ENCODE data around the gene MAP3K14.
A peak's percentile ranks its signal among the peaks of the same experiment; 100 is the strongest.

Gene MAP3K14

GRCh38 chr17:45320931-45321461 is 4.2 kb upstream of the MAP3K14 start:
- no peaks in the 10 kb centered on the region for H3K27me3 ChIP-seq (ENCODE audit: insufficient read depth, low read length)
- peak overlapping the region; percentile 76 for H3K27ac ChIP-seq (ENCODE audit: low read depth, low read length)
- no peak overlapping the region for H2AK5ac ChIP-seq (ENCODE audit: low read length)
- H3K79me1 ChIP-seq (ENCODE audit: low read length), result peaks cover 10% of the 10 kb centered on the region
- no peak overlapping the region for H3K23ac ChIP-seq (ENCODE audit: low read length)
- H3K9me3 ChIP-seq (ENCODE audit: insufficient read depth, low read depth, low read length), result no peaks in the 10 kb centered on the region
- peaks cover 13 to 28% of the 10 kb centered on the region in 2 experiments for H3K4me1 ChIP-seq (ENCODE audit: control insufficient read depth in 1 of 2, insufficient read depth in 2 of 2, low read length in 2 of 2)
- peak; percentile 64 to 86 for DNase-seq
- H3K4me2 ChIP-seq (ENCODE audit: low read length), result peak overlapping the region; percentile 27
- H3K14ac ChIP-seq (ENCODE audit: low read length), result no peak overlapping the region
- no peak overlapping the region for H3K9ac ChIP-seq (ENCODE audit: low read length)
- no peak overlapping the region for H3K18ac ChIP-seq (ENCODE audit: low read length)
- H4K12ac ChIP-seq (ENCODE audit: low read depth, low read length), result no peak overlapping the region
- no peak overlapping the region for H2BK12ac ChIP-seq (ENCODE audit: low read length)
- WGBS (ENCODE audit: extremely low coverage, insufficient coverage, insufficient read length), result no CpG with 5 or more reads among the region's 1 CpG
- no peak overlapping the region for H2BK120ac ChIP-seq (ENCODE audit: insufficient read depth, low read length, poor library complexity)
- H3K79me2 ChIP-seq (ENCODE audit: control insufficient read depth, insufficient read depth, low read length, poor library complexity), result peaks cover 8% of the 10 kb centered on the region
- H3K4me3 ChIP-seq (ENCODE audit: low read depth, low read length), result no peak overlapping the region
- no peaks in the 10 kb centered on the region for H3K36me3 ChIP-seq (ENCODE audit: control insufficient read depth in 1 of 2, insufficient read depth in 2 of 2, low read length in 2 of 2)
- no peak overlapping the region for H2BK5ac ChIP-seq (ENCODE audit: low read depth, low read length, poor library complexity)
- H4K91ac ChIP-seq (ENCODE audit: low read depth, low read length), result no peak overlapping the region
- H3K4ac ChIP-seq (ENCODE audit: low read depth, low read length), result no peak overlapping the region
- no peak overlapping the region for H4K8ac ChIP-seq (ENCODE audit: low read depth, low read length)
- no peak overlapping the region for H2AFZ ChIP-seq (ENCODE audit: insufficient read depth, low read length, poor library complexity)

- Histone ChIP-seq H4K8ac (ENCODE audit: low read depth, low read length) (no peak overlapping the region), H3K27me3 (ENCODE audit: insufficient read depth, low read length) (no peaks in the 10 kb centered on the region), H3K9me3 (ENCODE audit: insufficient read depth, low read depth, low read length) (no peaks in the 10 kb centered on the region), H4K91ac (ENCODE audit: low read depth, low read length) (no peak overlapping the region), H2BK5ac (ENCODE audit: low read depth, low read length, poor library complexity) (no peak overlapping the region), H2BK12ac (ENCODE audit: low read length) (peak overlapping the region; percentile 5), H3K36me3 (ENCODE audit: control insufficient read depth in 1 of 2, insufficient read depth in 2 of 2, low read length in 2 of 2) (no peaks in the 10 kb centered on the region), H3K4me1 (ENCODE audit: control insufficient read depth in 1 of 2, insufficient read depth in 2 of 2, low read length in 2 of 2) (peaks cover 13 to 29% of the 10 kb centered on the region in 2 experiments), H3K4me2 (ENCODE audit: low read length) (peak overlapping the region; percentile 27), H3K79me2 (ENCODE audit: control insufficient read depth, insufficient read depth, low read length, poor library complexity) (peaks cover 8% of the 10 kb centered on the region), H4K12ac (ENCODE audit: low read depth, low read length) (no peak overlapping the region), H3K79me1 (ENCODE audit: low read length) (peaks cover 10% of the 10 kb centered on the region), H2AFZ (ENCODE audit: insufficient read depth, low read length, poor library complexity) (no peak overlapping the region), H3K4me3 (ENCODE audit: low read depth, low read length) (no peak overlapping the region), H3K9ac (ENCODE audit: low read length) (no peak overlapping the region), H3K23ac (ENCODE audit: low read length) (no peak overlapping the region), H3K18ac (ENCODE audit: low read length) (no peak overlapping the region), H3K4ac (ENCODE audit: low read depth, low read length) (no peak overlapping the region), H2BK120ac (ENCODE audit: insufficient read depth, low read length, poor library complexity) (no peak overlapping the region), H2AK5ac (ENCODE audit: low read length) (no peak overlapping the region), H3K27ac (ENCODE audit: low read depth, low read length) (peak overlapping the region; percentile 76), H3K14ac (ENCODE audit: low read length) (no peak overlapping the region)
- DNase-seq, result peak; percentile 43 to 65
- WGBS (ENCODE audit: extremely low coverage, insufficient coverage, insufficient read length), result no CpG with 5 or more reads among the region's 5 CpGs
These were observed 3.6 kb upstream of the MAP3K14 start for GRCh38 chr17:45320349-45320930.

GRCh38 chr17:45319239-45319703 is 2.5 kb upstream of the MAP3K14 start:
- peaks cover 10% of the 10 kb centered on the region for H3K79me1 ChIP-seq (ENCODE audit: low read length)
- no peak overlapping the region for H4K12ac ChIP-seq (ENCODE audit: low read depth, low read length)
- no peak overlapping the region for H3K14ac ChIP-seq (ENCODE audit: low read length)
- no peaks in the 10 kb centered on the region for H3K27me3 ChIP-seq (ENCODE audit: insufficient read depth, low read length)
- no peak overlapping the region for H2AFZ ChIP-seq (ENCODE audit: insufficient read depth, low read length, poor library complexity)
- peaks cover 13 to 29% of the 10 kb centered on the region in 2 experiments for H3K4me1 ChIP-seq (ENCODE audit: control insufficient read depth in 1 of 2, insufficient read depth in 2 of 2, low read length in 2 of 2)
- peak overlapping the region; percentile 16 for H3K27ac ChIP-seq (ENCODE audit: low read depth, low read length)
- no peak overlapping the region for H4K8ac ChIP-seq (ENCODE audit: low read depth, low read length)
- peak overlapping the region; percentile 9 for H3K4me2 ChIP-seq (ENCODE audit: low read length)
- no peak overlapping the region for H3K18ac ChIP-seq (ENCODE audit: low read length)
- H3K9me3 ChIP-seq (ENCODE audit: insufficient read depth, low read depth, low read length), result no peaks in the 10 kb centered on the region
- no peak overlapping the region for H3K23ac ChIP-seq (ENCODE audit: low read length)
- H2BK5ac ChIP-seq (ENCODE audit: low read depth, low read length, poor library complexity), result no peak overlapping the region
- peak in 1 of 2 donors; percentile 33 for DNase-seq
- H2BK120ac ChIP-seq (ENCODE audit: insufficient read depth, low read length, poor library complexity), result no peak overlapping the region
- no CpG with 5 or more reads among the region's 5 CpGs for WGBS (ENCODE audit: extremely low coverage, insufficient coverage, insufficient read length)
- no peak overlapping the region for H3K9ac ChIP-seq (ENCODE audit: low read length)
- no peak overlapping the region for H2AK5ac ChIP-seq (ENCODE audit: low read length)
- H3K4me3 ChIP-seq (ENCODE audit: low read depth, low read length), result no peak overlapping the region
- H3K36me3 ChIP-seq (ENCODE audit: control insufficient read depth in 1 of 2, insufficient read depth in 2 of 2, low read length in 2 of 2), result no peaks in the 10 kb centered on the region
- H3K79me2 ChIP-seq (ENCODE audit: control insufficient read depth, insufficient read depth, low read length, poor library complexity), result peaks cover 8% of the 10 kb centered on the region
- H4K91ac ChIP-seq (ENCODE audit: low read depth, low read length), result no peak overlapping the region
- no peak overlapping the region for H3K4ac ChIP-seq (ENCODE audit: low read depth, low read length)
- H2BK12ac ChIP-seq (ENCODE audit: low read length), result no peak overlapping the region

GRCh38 chr17:45318561-45319230 is 1.9 kb upstream of the MAP3K14 start:
- no peak overlapping the region for H2BK12ac ChIP-seq (ENCODE audit: low read length)
- H3K4me1 ChIP-seq (ENCODE audit: control insufficient read depth in 1 of 2, insufficient read depth in 2 of 2, low read length in 2 of 2), result peaks cover 13 to 29% of the 10 kb centered on the region in 2 experiments
- no peak overlapping the region for H3K4ac ChIP-seq (ENCODE audit: low read depth, low read length)
- H3K36me3 ChIP-seq (ENCODE audit: control insufficient read depth in 1 of 2, insufficient read depth in 2 of 2, low read length in 2 of 2), result no peaks in the 10 kb centered on the region
- H2AFZ ChIP-seq (ENCODE audit: insufficient read depth, low read length, poor library complexity), result no peak overlapping the region
- H3K18ac ChIP-seq (ENCODE audit: low read length), result no peak overlapping the region
- H3K79me1 ChIP-seq (ENCODE audit: low read length), result peaks cover 10% of the 10 kb centered on the region
- no peak overlapping the region for H4K8ac ChIP-seq (ENCODE audit: low read depth, low read length)
- WGBS (ENCODE audit: extremely low coverage, insufficient coverage, insufficient read length), result no CpG with 5 or more reads among the region's 7 CpGs
- H3K9me3 ChIP-seq (ENCODE audit: insufficient read depth, low read depth, low read length), result no peaks in the 10 kb centered on the region
- H3K4me3 ChIP-seq (ENCODE audit: low read depth, low read length), result no peak overlapping the region
- no peak overlapping the region for H3K14ac ChIP-seq (ENCODE audit: low read length)
- DNase-seq, result peak in 1 of 2 donors; percentile 43
- no peak overlapping the region for H4K12ac ChIP-seq (ENCODE audit: low read depth, low read length)
- H2AK5ac ChIP-seq (ENCODE audit: low read length), result no peak overlapping the region
- no peak overlapping the region for H3K23ac ChIP-seq (ENCODE audit: low read length)
- H3K27ac ChIP-seq (ENCODE audit: low read depth, low read length), result no peak overlapping the region
- no peak overlapping the region for H2BK120ac ChIP-seq (ENCODE audit: insufficient read depth, low read length, poor library complexity)
- no peak overlapping the region for H2BK5ac ChIP-seq (ENCODE audit: low read depth, low read length, poor library complexity)
- H3K9ac ChIP-seq (ENCODE audit: low read length), result no peak overlapping the region
- peaks cover 8% of the 10 kb centered on the region for H3K79me2 ChIP-seq (ENCODE audit: control insufficient read depth, insufficient read depth, low read length, poor library complexity)
- H4K91ac ChIP-seq (ENCODE audit: low read depth, low read length), result no peak overlapping the region
- no peak overlapping the region for H3K4me2 ChIP-seq (ENCODE audit: low read length)
- no peaks in the 10 kb centered on the region for H3K27me3 ChIP-seq (ENCODE audit: insufficient read depth, low read length)
